Lower lobe of right lung (tissue), 2 donors: ENCODE measurements around the gene TASOR2. TPM values are rescaled to one million over a fixed set of nuclear protein-coding genes. Genes with fewer than 3 reads are reported as not detected.

Source experiments
- ATAC-seq, 2 donors: fragments of 200-7000 bp; cut with Tn5 transposase; one replicate each; pipeline ENCODE4 v1.9.1; 2020 to 2022; ENCODE audit warnings: mild to moderate bottlenecking in 2 of 2, moderate library complexity in 2 of 2
- DNase-seq: peaks from one replicate; pipeline ENCODE4 v3.0.0-alpha.2; 2020
- H3K27ac ChIP-seq: fragments of 200-600 bp; one replicate; pipeline ENCODE4 v1.8.0; 2022
- H3K27me3 ChIP-seq: fragments of 200-600 bp; one replicate; pipeline ENCODE4 v1.8.0; 2022; ENCODE audit warnings: low read depth
- H3K36me3 ChIP-seq: fragments of 200-600 bp; one replicate; pipeline ENCODE4 v1.8.0; 2022; ENCODE audit warnings: mild to moderate bottlenecking
- H3K4me1 ChIP-seq: fragments of 200-600 bp; one replicate; pipeline ENCODE4 v1.8.0; 2022
- H3K4me3 ChIP-seq: fragments of 200-600 bp; one replicate; pipeline ENCODE4 v1.8.0; 2022; ENCODE audit warnings: mild to moderate bottlenecking
- H3K9me3 ChIP-seq: fragments of 200-600 bp; one replicate; pipeline ENCODE4 v1.8.0; 2022
- intact Hi-C: fragments of 100-400 bp; cut with DNase I; formaldehyde crosslinking; loops from one replicate; pipeline ENCODE4 v1.11.0; 2022
- total RNA-seq: library from RNA; stranded (reverse); fragmentation: NEBNext Ultra II Directional; extraction: Animal tissue kit (Norgen Biotek cat#: 25700); gene quantifications from one replicate; pipeline ENCODE4 v1.2.1, GENCODE V29; 2021
- TF ChIP-seq, protein P1 (sequence below): fragments of 200-600 bp; IDR thresholded peaks from one replicate; pipeline ENCODE4 v1.8.0; 2022; ENCODE audit warnings: antibody characterized with exemption, mild to moderate bottlenecking
- donor health status: DM: no; HTN: yes; CAD: no; lungs with severe emphysema.

TASOR2 gene
- total RNA-seq, 1 donor from 2014 or later = 48.9 TPM

DNA sequence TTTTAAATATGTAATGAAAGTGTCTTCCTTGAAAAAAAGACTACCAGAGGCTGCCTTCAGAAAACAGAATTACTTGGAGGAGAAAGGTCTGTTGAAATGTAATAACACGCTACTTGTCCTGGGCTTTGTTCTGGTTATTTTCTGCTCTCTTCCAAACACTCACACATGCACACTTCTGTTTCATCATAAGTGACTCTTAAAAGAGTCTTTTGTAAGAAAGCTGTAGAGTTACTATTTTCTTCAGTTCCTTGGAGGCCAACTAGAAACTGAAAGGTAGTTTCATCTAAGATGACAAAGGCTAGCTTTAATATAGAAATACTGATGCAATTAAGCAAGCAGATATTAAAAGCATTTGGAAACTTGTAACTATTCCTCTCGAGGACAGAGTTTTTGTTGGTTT is 39.1 kb downstream of the TASOR2 start:
- H3K9me3 ChIP-seq = no peaks in the 10 kb centered on the region
- no peak overlapping the region for H3K4me3 ChIP-seq
- H3K27me3 ChIP-seq = no peaks in the 10 kb centered on the region
- no peak for DNase-seq
- intact Hi-C loops = no loop called here
- no peaks in the 10 kb centered on the region for H3K4me1 ChIP-seq
- ATAC-seq = peak; percentile 35 to 54
- peaks cover 54% of the 10 kb centered on the region for H3K36me3 ChIP-seq
- TF ChIP-seq, protein P1, sequence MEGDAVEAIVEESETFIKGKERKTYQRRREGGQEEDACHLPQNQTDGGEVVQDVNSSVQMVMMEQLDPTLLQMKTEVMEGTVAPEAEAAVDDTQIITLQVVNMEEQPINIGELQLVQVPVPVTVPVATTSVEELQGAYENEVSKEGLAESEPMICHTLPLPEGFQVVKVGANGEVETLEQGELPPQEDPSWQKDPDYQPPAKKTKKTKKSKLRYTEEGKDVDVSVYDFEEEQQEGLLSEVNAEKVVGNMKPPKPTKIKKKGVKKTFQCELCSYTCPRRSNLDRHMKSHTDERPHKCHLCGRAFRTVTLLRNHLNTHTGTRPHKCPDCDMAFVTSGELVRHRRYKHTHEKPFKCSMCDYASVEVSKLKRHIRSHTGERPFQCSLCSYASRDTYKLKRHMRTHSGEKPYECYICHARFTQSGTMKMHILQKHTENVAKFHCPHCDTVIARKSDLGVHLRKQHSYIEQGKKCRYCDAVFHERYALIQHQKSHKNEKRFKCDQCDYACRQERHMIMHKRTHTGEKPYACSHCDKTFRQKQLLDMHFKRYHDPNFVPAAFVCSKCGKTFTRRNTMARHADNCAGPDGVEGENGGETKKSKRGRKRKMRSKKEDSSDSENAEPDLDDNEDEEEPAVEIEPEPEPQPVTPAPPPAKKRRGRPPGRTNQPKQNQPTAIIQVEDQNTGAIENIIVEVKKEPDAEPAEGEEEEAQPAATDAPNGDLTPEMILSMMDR = no peak
- no peak overlapping the region for H3K27ac ChIP-seq

DNA sequence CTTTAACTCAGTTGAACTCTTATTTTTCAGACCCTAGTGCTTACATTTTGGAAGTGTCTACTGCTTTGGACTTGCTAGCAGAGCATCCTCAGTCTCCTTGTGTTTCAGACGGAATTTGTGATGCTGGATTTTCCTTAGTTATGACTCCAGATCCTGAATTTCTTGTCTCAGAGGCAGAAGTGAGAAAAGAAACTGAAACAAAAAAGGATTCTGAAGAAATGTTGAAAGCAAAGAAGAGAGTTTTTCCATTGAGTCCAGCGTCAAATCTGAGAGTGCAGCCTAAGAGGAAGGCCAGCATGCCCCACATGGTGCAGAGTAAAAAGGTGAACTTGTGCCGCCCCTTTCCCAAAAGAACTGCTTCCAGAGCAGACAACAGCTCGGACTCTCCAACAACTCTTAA is 46.1 kb downstream of the TASOR2 start:
- Histone ChIP-seq H3K4me3 (no peak overlapping the region), H3K27ac (no peak overlapping the region), H3K4me1 (no peaks in the 10 kb centered on the region), H3K36me3 (peaks cover 73% of the 10 kb centered on the region), H3K27me3 (no peaks in the 10 kb centered on the region), H3K9me3 (no peaks in the 10 kb centered on the region)
- ATAC-seq (no peak), DNase-seq (no peak)
- TF ChIP-seq, protein P1 = no peak
- intact Hi-C loops = no loop called here

DNA sequence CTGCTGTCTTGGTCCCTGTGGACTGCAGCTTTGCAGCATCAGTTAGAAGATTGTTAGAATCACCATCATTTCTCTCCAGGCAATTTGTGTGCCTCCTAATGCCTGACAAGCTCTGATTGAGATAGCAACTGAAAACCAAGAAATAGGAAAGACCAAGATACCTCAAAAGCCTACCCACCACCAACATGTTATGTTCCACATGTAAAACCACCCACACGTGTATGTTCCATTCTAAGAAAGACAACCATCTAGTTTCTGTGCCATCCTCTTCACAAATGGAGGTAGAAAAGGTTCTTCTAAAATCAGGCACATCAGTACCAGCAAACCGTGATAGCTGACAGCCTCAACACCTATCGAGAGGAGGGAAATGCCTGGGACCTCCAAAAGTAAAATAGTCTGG is 46.9 kb downstream of the TASOR2 start:
- Histone ChIP-seq H3K9me3 (no peaks in the 10 kb centered on the region), H3K36me3 (peaks cover 76% of the 10 kb centered on the region), H3K27me3 (no peaks in the 10 kb centered on the region), H3K4me1 (no peaks in the 10 kb centered on the region), H3K4me3 (no peak overlapping the region), H3K27ac (no peak overlapping the region)
- ATAC-seq (no peak), DNase-seq (no peak)
- TF ChIP-seq, protein P1 = no peak
- intact Hi-C loops = no loop called here

DNA sequence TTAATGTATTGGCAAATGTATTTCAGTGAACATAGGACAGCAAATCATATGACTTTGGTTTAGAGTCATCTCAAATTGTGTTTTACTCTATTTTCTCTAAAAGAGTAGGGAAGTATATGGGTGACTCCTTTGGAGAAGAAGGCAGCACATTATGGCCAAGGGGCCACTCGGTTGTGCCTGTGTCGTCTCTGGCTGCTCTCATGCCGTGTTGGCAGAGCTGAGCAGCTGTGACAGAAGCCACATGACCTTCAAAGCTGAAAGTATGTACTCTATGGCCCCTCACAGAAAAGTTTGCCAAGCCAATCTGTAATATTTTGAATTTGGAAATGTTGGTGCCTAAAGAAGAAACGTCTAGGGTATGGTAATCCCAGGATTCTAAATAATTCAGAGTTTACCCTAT is 47.5 kb downstream of the TASOR2 start:
- TF ChIP-seq, protein P1 = no peak
- Histone ChIP-seq H3K4me1 (no peaks in the 10 kb centered on the region), H3K27ac (no peak overlapping the region), H3K36me3 (peaks cover 70% of the 10 kb centered on the region), H3K27me3 (no peaks in the 10 kb centered on the region), H3K9me3 (no peaks in the 10 kb centered on the region), H3K4me3 (no peak overlapping the region)
- intact Hi-C loops = no loop called here
- ATAC-seq (no peak), DNase-seq (no peak)

Other genes starting within 250 kb of the TASOR2 start
- gene CALML5, start 185.3 kb upstream of the TASOR2 start, total RNA-seq = not detected
- not detected for gene CALML3, start 159.9 kb upstream of the TASOR2 start, total RNA-seq
- 27.6 TPM for gene ASB13, start 18.2 kb upstream of the TASOR2 start, total RNA-seq
- 192 TPM for gene GDI2, start 128.6 kb downstream of the TASOR2 start, total RNA-seq
- gene ANKRD16, start 205.1 kb downstream of the TASOR2 start, total RNA-seq = 5.6 TPM
- 64.7 TPM for gene FBH1, start 205.4 kb downstream of the TASOR2 start, total RNA-seq